Measurements from ENCODE around the gene HYDIN.

The HYDIN gene

DNA sequence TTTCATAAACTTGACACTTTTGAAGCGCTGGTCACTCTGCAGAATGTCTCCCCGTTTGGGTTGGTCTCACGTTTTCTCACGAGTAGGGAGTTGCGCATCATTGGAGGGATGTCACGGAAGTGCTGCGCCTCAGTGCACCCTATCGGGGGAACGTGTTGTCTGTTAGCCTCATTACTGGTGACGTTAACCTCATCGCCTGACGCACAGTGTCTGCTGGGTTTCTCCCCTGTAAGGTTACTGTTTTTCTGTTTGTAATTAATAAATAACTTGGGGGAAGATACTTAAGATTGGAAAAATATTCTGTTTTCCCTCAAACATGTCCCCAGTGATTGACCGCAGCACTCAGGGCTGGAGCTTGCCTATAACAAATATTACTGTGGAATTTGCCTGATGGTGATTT, 456.3 kb downstream of the HYDIN start:
- Histone ChIP-seq H3K9me3 (ENCODE audit: control extremely low read depth in 1 of 5, control insufficient read depth in 4 of 5, insufficient read depth in 2 of 5, low read depth in 1 of 5, low read length in 4 of 5) (no peaks in the 10 kb centered on the region), H3K4me3 (ENCODE audit: control insufficient read depth in 1 of 7, extremely low read depth in 1 of 7, insufficient read depth in 4 of 7, low read depth in 2 of 7, low read length in 6 of 7) (no peak overlapping the region), H3K27me3 (replicated peaks in 2 of 5; ENCODE audit: control insufficient read depth in 4 of 5, insufficient read depth in 5 of 5, low read length in 4 of 5) (no peaks in the 10 kb centered on the region), H3K36me3 (ENCODE audit: control insufficient read depth in 4 of 4, insufficient read depth in 4 of 4, low read length in 3 of 4) (peaks cover 0 to 66% (median 45%) of the 10 kb centered on the region in 4 experiments), H3K27ac (ENCODE audit: insufficient read depth in 1 of 2, low read depth in 1 of 2, low read length in 2 of 2, poor library complexity in 1 of 2, severe bottlenecking in 2 of 2) (no peak overlapping the region), H3K4me1 (ENCODE audit: control extremely low read depth in 1 of 4, control insufficient read depth in 4 of 4, insufficient read depth in 4 of 4, low read length in 3 of 4) (peaks cover 0 to 4% (median 0%) of the 10 kb centered on the region in 4 experiments)
- CTCF ChIA-PET, result no interaction called here
- WGBS (ENCODE audit: insufficient coverage), result 98% methylated on average over 12 of the region's 13 CpGs
- POLR2A ChIA-PET, result no interaction called here
- DNase-seq, result no peak

DNA sequence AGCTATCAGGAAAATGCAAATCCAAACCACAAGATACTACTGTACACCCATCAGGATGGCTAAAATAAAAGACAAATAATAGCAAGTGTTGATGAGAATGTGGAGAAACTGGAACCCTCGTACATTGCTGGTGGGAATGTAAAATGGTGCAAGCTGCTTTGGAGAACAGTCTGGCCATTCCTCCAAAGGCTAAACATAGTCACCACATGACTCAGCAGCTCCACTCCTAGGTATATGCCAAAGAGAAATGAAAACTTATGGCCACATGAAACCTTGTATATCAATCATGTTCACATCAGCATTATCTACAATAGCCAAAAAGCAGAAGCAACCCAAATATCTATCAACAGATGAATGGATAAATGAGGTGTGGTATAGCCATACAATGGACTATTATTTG, 458.0 kb downstream of the HYDIN start:
- Histone ChIP-seq H3K9me3 (ENCODE audit: control extremely low read depth in 1 of 5, control insufficient read depth in 4 of 5, insufficient read depth in 2 of 5, low read depth in 1 of 5, low read length in 4 of 5) (no peaks in the 10 kb centered on the region), H3K4me1 (ENCODE audit: control extremely low read depth in 1 of 4, control insufficient read depth in 4 of 4, insufficient read depth in 4 of 4, low read length in 3 of 4) (peaks cover 0 to 4% (median 0%) of the 10 kb centered on the region in 4 experiments), H3K4me3 (ENCODE audit: control insufficient read depth in 1 of 7, extremely low read depth in 1 of 7, insufficient read depth in 4 of 7, low read depth in 2 of 7, low read length in 6 of 7) (no peak overlapping the region), H3K27ac (ENCODE audit: insufficient read depth in 1 of 2, low read depth in 1 of 2, low read length in 2 of 2, poor library complexity in 1 of 2, severe bottlenecking in 2 of 2) (no peak overlapping the region), H3K27me3 (replicated peaks in 2 of 5; ENCODE audit: control insufficient read depth in 4 of 5, insufficient read depth in 5 of 5, low read length in 4 of 5) (no peaks in the 10 kb centered on the region), H3K36me3 (ENCODE audit: control insufficient read depth in 4 of 4, insufficient read depth in 4 of 4, low read length in 3 of 4) (peaks cover 0 to 60% (median 40%) of the 10 kb centered on the region in 4 experiments)
- WGBS (ENCODE audit: insufficient coverage), result no CpG with 5 or more reads among the region's 1 CpG
- DNase-seq, result no peak
- POLR2A ChIA-PET, result no interaction called here
- CTCF ChIA-PET, result interaction anchor here (0.9 to 9.2 kb wide), 15 partner anchors 11 to 198 kb away, joined by 3 to 97 read pairs (median 7); no protein-coding TSS in a partner anchor

DNA sequence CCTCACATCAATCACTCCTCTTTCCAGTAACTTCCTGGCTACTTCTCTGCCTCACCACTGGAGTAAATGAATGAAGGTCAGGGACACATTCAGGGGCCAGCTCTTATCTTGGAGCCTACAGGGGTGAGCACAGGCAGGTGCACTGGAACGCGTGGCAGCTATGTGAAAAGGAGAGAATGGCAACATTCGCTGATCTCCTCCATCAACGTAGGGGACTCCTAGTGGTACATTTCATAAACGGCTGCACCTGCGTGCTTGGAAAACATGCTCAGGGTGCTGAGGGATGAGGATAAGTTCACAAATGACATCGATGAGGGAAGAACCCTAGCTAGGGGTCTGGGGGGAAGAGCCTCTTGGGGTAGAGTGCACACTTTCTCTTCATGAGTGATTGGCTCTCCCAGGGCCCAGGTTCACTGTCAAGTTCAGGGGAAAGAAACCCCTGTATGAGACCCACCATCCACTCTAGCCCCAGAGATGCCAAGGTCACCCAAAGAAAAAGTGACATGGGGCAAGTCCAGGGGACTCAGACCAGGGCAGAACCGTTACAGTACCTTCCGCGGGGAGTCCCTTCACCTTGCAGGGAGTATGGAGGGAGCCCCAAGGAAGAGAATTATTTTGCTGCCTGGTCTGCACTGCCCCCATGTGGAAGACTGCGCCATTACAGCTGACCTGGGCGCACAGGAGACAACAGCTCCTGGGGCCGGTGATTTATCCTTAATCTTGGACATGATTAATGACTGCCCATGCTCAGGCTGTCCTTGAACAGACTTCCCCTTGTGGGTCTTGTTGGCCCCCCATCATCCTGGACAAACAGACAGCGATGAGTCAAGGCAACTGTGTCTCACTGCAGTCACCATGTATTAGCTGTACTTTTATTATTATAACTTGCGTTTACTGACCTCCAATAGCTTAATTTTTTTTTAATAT, 459.6 kb downstream of the HYDIN start:
- 51% methylated on average over 13 of the region's 15 CpGs for WGBS (ENCODE audit: insufficient coverage)
- peaks cover 0 to 65% (median 44%) of the 10 kb centered on the region in 4 experiments for H3K36me3 ChIP-seq (ENCODE audit: control insufficient read depth in 4 of 4, insufficient read depth in 4 of 4, low read length in 3 of 4)
- ChIA-PET CTCF (interaction anchor here (0.6 to 9.2 kb wide), 44 partner anchors 9 to 262 kb away, joined by 3 to 97 read pairs (median 4); no protein-coding TSS in a partner anchor), POLR2A (interaction anchor here (0.6 to 0.8 kb wide), 4 partner anchors 13 to 138 kb away, joined by 3 to 8 read pairs (median 4); no protein-coding TSS in a partner anchor)
- no peaks in the 10 kb centered on the region for H3K27me3 ChIP-seq (replicated peaks in 2 of 5; ENCODE audit: control insufficient read depth in 4 of 5, insufficient read depth in 5 of 5, low read length in 4 of 5)
- no peaks in the 10 kb centered on the region for H3K9me3 ChIP-seq (ENCODE audit: control extremely low read depth in 1 of 5, control insufficient read depth in 4 of 5, insufficient read depth in 2 of 5, low read depth in 1 of 5, low read length in 4 of 5)
- peaks cover 0 to 4% (median 0%) of the 10 kb centered on the region in 4 experiments for H3K4me1 ChIP-seq (ENCODE audit: control extremely low read depth in 1 of 4, control insufficient read depth in 4 of 4, insufficient read depth in 4 of 4, low read length in 3 of 4)
- peak; percentile 40 to 70 (median 69) for DNase-seq
- H3K4me3 ChIP-seq (ENCODE audit: control insufficient read depth in 1 of 7, extremely low read depth in 1 of 7, insufficient read depth in 4 of 7, low read depth in 2 of 7, low read length in 6 of 7), result peak overlapping the region in 1 of 7 experiments; percentile 11
- H3K27ac ChIP-seq (ENCODE audit: insufficient read depth in 1 of 2, low read depth in 1 of 2, low read length in 2 of 2, poor library complexity in 1 of 2, severe bottlenecking in 2 of 2), result no peak overlapping the region

DNA sequence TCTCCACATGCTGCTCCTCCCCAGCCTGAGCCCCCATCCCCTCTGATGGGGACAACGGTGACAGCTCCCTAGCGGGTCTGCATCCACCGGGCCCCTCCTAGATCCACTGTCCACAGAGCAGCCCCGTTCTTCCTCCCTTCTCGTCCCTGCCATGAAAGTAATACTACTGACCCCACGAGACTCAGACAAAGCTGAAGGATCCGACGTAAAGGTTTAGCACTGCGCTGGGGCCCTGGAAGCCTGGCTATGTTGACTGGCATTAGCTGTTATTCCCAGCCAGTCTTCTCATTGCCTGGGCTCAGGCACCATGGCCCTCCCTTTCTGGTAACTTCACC, 460.3 kb downstream of the HYDIN start:
- POLR2A ChIA-PET, result no interaction called here
- peaks cover 0 to 67% (median 45%) of the 10 kb centered on the region in 4 experiments for H3K36me3 ChIP-seq (ENCODE audit: control insufficient read depth in 4 of 4, insufficient read depth in 4 of 4, low read length in 3 of 4)

DNA sequence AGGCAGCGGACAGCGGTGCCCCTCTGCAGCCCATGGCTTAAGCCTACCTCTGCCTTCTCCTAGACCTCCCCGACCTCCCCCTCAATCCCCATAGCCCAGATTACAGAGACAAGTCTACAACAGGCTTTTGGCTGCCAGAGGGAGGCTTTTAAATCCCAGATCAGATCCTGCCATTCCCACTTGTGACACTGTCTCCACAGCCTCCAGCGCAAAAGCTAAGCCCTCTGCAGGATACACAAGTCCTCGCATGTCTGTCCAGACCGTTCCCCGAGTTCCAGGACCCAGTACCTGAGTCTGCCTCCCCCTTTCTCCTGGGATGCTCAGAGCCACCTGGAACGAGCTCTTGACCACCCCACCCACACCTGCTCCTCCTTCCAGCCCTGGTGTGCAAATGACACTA, 460.8 kb downstream of the HYDIN start:
- Histone ChIP-seq H3K9me3 (ENCODE audit: control extremely low read depth in 1 of 5, control insufficient read depth in 4 of 5, insufficient read depth in 2 of 5, low read depth in 1 of 5, low read length in 4 of 5) (no peaks in the 10 kb centered on the region), H3K27me3 (replicated peaks in 2 of 5; ENCODE audit: control insufficient read depth in 4 of 5, insufficient read depth in 5 of 5, low read length in 4 of 5) (no peaks in the 10 kb centered on the region), H3K4me3 (ENCODE audit: control insufficient read depth in 1 of 7, extremely low read depth in 1 of 7, insufficient read depth in 4 of 7, low read depth in 2 of 7, low read length in 6 of 7) (no peak overlapping the region), H3K27ac (ENCODE audit: insufficient read depth in 1 of 2, low read depth in 1 of 2, low read length in 2 of 2, poor library complexity in 1 of 2, severe bottlenecking in 2 of 2) (no peak overlapping the region), H3K4me1 (ENCODE audit: control extremely low read depth in 1 of 4, control insufficient read depth in 4 of 4, insufficient read depth in 4 of 4, low read length in 3 of 4) (peaks cover 0 to 4% (median 0%) of the 10 kb centered on the region in 4 experiments), H3K36me3 (ENCODE audit: control insufficient read depth in 4 of 4, insufficient read depth in 4 of 4, low read length in 3 of 4) (peaks cover 0 to 72% (median 47%) of the 10 kb centered on the region in 4 experiments)
- CTCF ChIA-PET, result interaction anchor here (0.7 to 9.2 kb wide), 17 partner anchors 12 to 610 kb away, joined by 3 to 97 read pairs (median 6); no protein-coding TSS in a partner anchor
- WGBS (ENCODE audit: insufficient coverage), result 97% methylated on average over 8 of the region's 8 CpGs
- POLR2A ChIA-PET, result no interaction called here
- DNase-seq, result no peak

More for the DNA sequence above, 460.3 kb downstream of the HYDIN start:
- Histone ChIP-seq H3K27me3 (replicated peaks in 2 of 5; ENCODE audit: control insufficient read depth in 4 of 5, insufficient read depth in 5 of 5, low read length in 4 of 5) (no peaks in the 10 kb centered on the region), H3K27ac (ENCODE audit: insufficient read depth in 1 of 2, low read depth in 1 of 2, low read length in 2 of 2, poor library complexity in 1 of 2, severe bottlenecking in 2 of 2) (no peak overlapping the region), H3K4me1 (ENCODE audit: control extremely low read depth in 1 of 4, control insufficient read depth in 4 of 4, insufficient read depth in 4 of 4, low read length in 3 of 4) (peaks cover 0 to 4% (median 0%) of the 10 kb centered on the region in 4 experiments), H3K4me3 (ENCODE audit: control insufficient read depth in 1 of 7, extremely low read depth in 1 of 7, insufficient read depth in 4 of 7, low read depth in 2 of 7, low read length in 6 of 7) (no peak overlapping the region), H3K9me3 (ENCODE audit: control extremely low read depth in 1 of 5, control insufficient read depth in 4 of 5, insufficient read depth in 2 of 5, low read depth in 1 of 5, low read length in 4 of 5) (no peaks in the 10 kb centered on the region)
- no peak for DNase-seq
- 96% methylated on average over 7 of the region's 9 CpGs for WGBS (ENCODE audit: insufficient coverage)
- CTCF ChIA-PET, result interaction anchor here (0.7 to 9.2 kb wide), 28 partner anchors 11 to 611 kb away, joined by 3 to 97 read pairs (median 5); no protein-coding TSS in a partner anchor

DNA sequence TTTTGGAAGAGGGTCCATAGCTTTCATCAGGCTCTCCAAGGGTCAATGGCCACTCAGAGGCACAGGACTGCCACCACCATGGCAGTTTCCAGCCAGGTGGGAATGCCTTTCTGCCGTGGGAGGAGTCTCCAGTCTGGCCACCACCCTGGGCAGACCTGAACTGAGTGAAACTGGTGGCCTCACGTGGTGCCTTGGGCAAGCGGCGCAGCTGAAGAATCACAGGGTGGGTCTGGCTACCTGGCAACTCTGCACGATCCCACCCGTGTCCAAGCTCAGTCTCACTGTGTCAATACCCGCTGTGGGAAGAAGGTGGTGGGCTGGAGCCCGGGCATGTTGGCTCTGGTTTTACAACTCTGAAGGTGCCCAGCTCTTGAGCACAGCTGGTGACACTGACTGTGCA, 461.4 kb downstream of the HYDIN start:
- no peak overlapping the region for H3K27ac ChIP-seq (ENCODE audit: insufficient read depth in 1 of 2, low read depth in 1 of 2, low read length in 2 of 2, poor library complexity in 1 of 2, severe bottlenecking in 2 of 2)
- H3K9me3 ChIP-seq (ENCODE audit: control extremely low read depth in 1 of 5, control insufficient read depth in 4 of 5, insufficient read depth in 2 of 5, low read depth in 1 of 5, low read length in 4 of 5), result no peaks in the 10 kb centered on the region
- ChIA-PET CTCF (interaction anchor here (0.6 to 9.2 kb wide), 9 partner anchors 12 to 258 kb away, joined by 3 to 97 read pairs (median 4); no protein-coding TSS in a partner anchor), POLR2A (no interaction called here)
- H3K4me3 ChIP-seq (ENCODE audit: control insufficient read depth in 1 of 7, extremely low read depth in 1 of 7, insufficient read depth in 4 of 7, low read depth in 2 of 7, low read length in 6 of 7), result no peak overlapping the region
- 97% methylated on average over 8 of the region's 8 CpGs for WGBS (ENCODE audit: insufficient coverage)
- H3K4me1 ChIP-seq (ENCODE audit: control extremely low read depth in 1 of 4, control insufficient read depth in 4 of 4, insufficient read depth in 4 of 4, low read length in 3 of 4), result peaks cover 0 to 4% (median 0%) of the 10 kb centered on the region in 4 experiments
- peaks cover 0 to 77% (median 45%) of the 10 kb centered on the region in 4 experiments for H3K36me3 ChIP-seq (ENCODE audit: control insufficient read depth in 4 of 4, insufficient read depth in 4 of 4, low read length in 3 of 4)
- no peak for DNase-seq
- H3K27me3 ChIP-seq (replicated peaks in 2 of 5; ENCODE audit: control insufficient read depth in 4 of 5, insufficient read depth in 5 of 5, low read length in 4 of 5), result no peaks in the 10 kb centered on the region

DNA sequence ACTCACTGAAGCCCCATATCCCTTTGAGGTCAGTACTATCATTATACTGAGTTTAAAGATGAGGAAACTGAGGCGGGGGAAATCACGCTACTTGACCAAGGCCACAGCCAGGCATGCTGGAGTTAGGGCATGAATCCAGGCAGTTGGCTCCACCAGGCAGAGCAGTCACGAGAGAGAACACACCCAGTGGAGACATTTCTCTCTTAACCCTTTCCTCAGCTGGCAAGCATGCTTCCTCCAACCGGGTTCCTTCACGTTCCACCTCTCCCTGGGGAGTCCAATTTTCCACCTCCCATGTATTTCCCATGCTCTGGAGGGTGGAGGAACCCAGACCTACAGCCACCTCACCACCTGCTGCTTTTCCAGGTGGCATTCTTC, 462.3 kb downstream of the HYDIN start:
- Histone ChIP-seq H3K36me3 (ENCODE audit: control insufficient read depth in 4 of 4, insufficient read depth in 4 of 4, low read length in 3 of 4) (peaks cover 0 to 78% (median 40%) of the 10 kb centered on the region in 4 experiments), H3K27me3 (replicated peaks in 2 of 5; ENCODE audit: control insufficient read depth in 4 of 5, insufficient read depth in 5 of 5, low read length in 4 of 5) (no peaks in the 10 kb centered on the region), H3K4me3 (ENCODE audit: control insufficient read depth in 1 of 7, extremely low read depth in 1 of 7, insufficient read depth in 4 of 7, low read depth in 2 of 7, low read length in 6 of 7) (no peak overlapping the region), H3K9me3 (ENCODE audit: control extremely low read depth in 1 of 5, control insufficient read depth in 4 of 5, insufficient read depth in 2 of 5, low read depth in 1 of 5, low read length in 4 of 5) (no peaks in the 10 kb centered on the region), H3K4me1 (ENCODE audit: control extremely low read depth in 1 of 4, control insufficient read depth in 4 of 4, insufficient read depth in 4 of 4, low read length in 3 of 4) (peaks cover 0 to 4% (median 0%) of the 10 kb centered on the region in 4 experiments), H3K27ac (ENCODE audit: insufficient read depth in 1 of 2, low read depth in 1 of 2, low read length in 2 of 2, poor library complexity in 1 of 2, severe bottlenecking in 2 of 2) (no peak overlapping the region)
- CTCF ChIA-PET, result interaction anchor here (0.6 to 9.2 kb wide), 6 partner anchors 11 to 257 kb away, joined by 3 to 97 read pairs (median 4); no protein-coding TSS in a partner anchor
- no peak for DNase-seq
- WGBS (ENCODE audit: insufficient coverage), result 93% methylated on average over 5 of the region's 5 CpGs
- POLR2A ChIA-PET, result no interaction called here

Measured in common myeloid progenitor, CD34-positive (primary cell).